Measurements from ENCODE around the gene HIVEP3.

- TF ChIP-seq, protein P1, sequence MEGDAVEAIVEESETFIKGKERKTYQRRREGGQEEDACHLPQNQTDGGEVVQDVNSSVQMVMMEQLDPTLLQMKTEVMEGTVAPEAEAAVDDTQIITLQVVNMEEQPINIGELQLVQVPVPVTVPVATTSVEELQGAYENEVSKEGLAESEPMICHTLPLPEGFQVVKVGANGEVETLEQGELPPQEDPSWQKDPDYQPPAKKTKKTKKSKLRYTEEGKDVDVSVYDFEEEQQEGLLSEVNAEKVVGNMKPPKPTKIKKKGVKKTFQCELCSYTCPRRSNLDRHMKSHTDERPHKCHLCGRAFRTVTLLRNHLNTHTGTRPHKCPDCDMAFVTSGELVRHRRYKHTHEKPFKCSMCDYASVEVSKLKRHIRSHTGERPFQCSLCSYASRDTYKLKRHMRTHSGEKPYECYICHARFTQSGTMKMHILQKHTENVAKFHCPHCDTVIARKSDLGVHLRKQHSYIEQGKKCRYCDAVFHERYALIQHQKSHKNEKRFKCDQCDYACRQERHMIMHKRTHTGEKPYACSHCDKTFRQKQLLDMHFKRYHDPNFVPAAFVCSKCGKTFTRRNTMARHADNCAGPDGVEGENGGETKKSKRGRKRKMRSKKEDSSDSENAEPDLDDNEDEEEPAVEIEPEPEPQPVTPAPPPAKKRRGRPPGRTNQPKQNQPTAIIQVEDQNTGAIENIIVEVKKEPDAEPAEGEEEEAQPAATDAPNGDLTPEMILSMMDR (IDR thresholded peaks at IDR 0.05): no peak
- no peak for TF ChIP-seq EZH2 (IDR thresholded peaks at IDR 0.05)
These were observed 216.0 kb downstream of the HIVEP3 start for GRCh38 chr1:41702771-41703170.
